GM19043 (cell line): ENCODE data around the gene CDK14.
A peak's percentile ranks its signal among the peaks of the same experiment; 100 is the strongest.

Experiments used
- ATAC-seq: cut with Tn5 transposase; IDR thresholded peaks from one replicate; pipeline ENCODE4 v1.9.1; 2021; ENCODE audit warnings: low read depth; ENCODE audit not compliant: unreplicated experiment

Gene CDK14

GRCh38 chr7:90596671-90597562 lies 796 bp downstream of the CDK14 start:
- peak; percentile 23 for ATAC-seq

- no peak for ATAC-seq
Observed at GRCh38 chr7:90597563-90598253, 1.6 kb downstream of the CDK14 start.

- ATAC-seq: no peak
Observed at GRCh38 chr7:90599038-90599437, 2.9 kb downstream of the CDK14 start.

GRCh38 chr7:90599892-90600555 lies 3.9 kb downstream of the CDK14 start:
- no peak for ATAC-seq

GRCh38 chr7:90602303-90602702 lies 6.2 kb downstream of the CDK14 start:
- no peak for ATAC-seq

- ATAC-seq: no peak
Observed at GRCh38 chr7:90603346-90603745, 7.2 kb downstream of the CDK14 start.

- ATAC-seq: no peak
Observed at GRCh38 chr7:90604383-90604782, 8.3 kb downstream of the CDK14 start.

GRCh38 chr7:90605055-90605454 lies 8.9 kb downstream of the CDK14 start:
- no peak for ATAC-seq

GRCh38 chr7:90607196-90607595 lies 11.1 kb downstream of the CDK14 start:
- ATAC-seq: no peak

GRCh38 chr7:90610105-90610504 lies 14.0 kb downstream of the CDK14 start:
- ATAC-seq: no peak

GRCh38 chr7:90611115-90611514 lies 15.0 kb downstream of the CDK14 start:
- ATAC-seq: no peak

- peak; percentile 91 for ATAC-seq
Observed at GRCh38 chr7:90613088-90613498, 17.0 kb downstream of the CDK14 start.

GRCh38 chr7:90617442-90617841 lies 21.3 kb downstream of the CDK14 start:
- no peak for ATAC-seq

- ATAC-seq: no peak
Observed at GRCh38 chr7:90618876-90619275, 22.8 kb downstream of the CDK14 start.

- ATAC-seq: peak; percentile 64
Observed at GRCh38 chr7:90621125-90621746, 25.1 kb downstream of the CDK14 start.

- ATAC-seq: no peak
Observed at GRCh38 chr7:90621747-90622140, 25.6 kb downstream of the CDK14 start.

GRCh38 chr7:90622670-90623069 lies 26.5 kb downstream of the CDK14 start:
- ATAC-seq: no peak

- ATAC-seq: no peak
Observed at GRCh38 chr7:90624225-90624911, 28.2 kb downstream of the CDK14 start.

GRCh38 chr7:90625051-90625450 lies 28.9 kb downstream of the CDK14 start:
- ATAC-seq: no peak

- ATAC-seq: no peak
Observed at GRCh38 chr7:90625562-90625961, 29.4 kb downstream of the CDK14 start.
